ENCODE measurements around the gene CLPTM1L.

CLPTM1L gene

GRCh38 chr5:1323803-1324173 is 21.1 kb downstream of the CLPTM1L start:
- no peaks in the 10 kb centered on the region for H3K4me1 ChIP-seq (ENCODE audit: control insufficient read depth, insufficient read depth, low read length)
- H3K27ac ChIP-seq (ENCODE audit: extremely low read depth, low read depth, low read length) = no peak overlapping the region
- peaks cover 0 to 76% of the 10 kb centered on the region in 2 experiments; a peak in 2 of 3 replicates for H3K36me3 ChIP-seq (ENCODE audit: control insufficient read depth in 2 of 2, insufficient read depth in 1 of 2, low read length in 2 of 2)
- ChIA-PET POLR2A (no interaction called here), CTCF (no interaction called here)
- no peak for TF ChIP-seq KLF9 (tag by site-specific recombination; IDR thresholded peaks at IDR 0.05; ENCODE audit: low read depth)
- no peak for TF ChIP-seq ZNF548 (tag by site-specific recombination; IDR thresholded peaks at IDR 0.05)
- TF ChIP-seq, protein P1, sequence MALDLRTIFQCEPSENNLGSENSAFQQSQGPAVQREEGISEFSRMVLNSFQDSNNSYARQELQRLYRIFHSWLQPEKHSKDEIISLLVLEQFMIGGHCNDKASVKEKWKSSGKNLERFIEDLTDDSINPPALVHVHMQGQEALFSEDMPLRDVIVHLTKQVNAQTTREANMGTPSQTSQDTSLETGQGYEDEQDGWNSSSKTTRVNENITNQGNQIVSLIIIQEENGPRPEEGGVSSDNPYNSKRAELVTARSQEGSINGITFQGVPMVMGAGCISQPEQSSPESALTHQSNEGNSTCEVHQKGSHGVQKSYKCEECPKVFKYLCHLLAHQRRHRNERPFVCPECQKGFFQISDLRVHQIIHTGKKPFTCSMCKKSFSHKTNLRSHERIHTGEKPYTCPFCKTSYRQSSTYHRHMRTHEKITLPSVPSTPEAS (tag by site-specific recombination; IDR thresholded peaks at IDR 0.05) = no peak
- TF ChIP-seq ZNF660 (tag by site-specific recombination; IDR thresholded peaks at IDR 0.05) = no peak
- TF ChIP-seq, protein P2, sequence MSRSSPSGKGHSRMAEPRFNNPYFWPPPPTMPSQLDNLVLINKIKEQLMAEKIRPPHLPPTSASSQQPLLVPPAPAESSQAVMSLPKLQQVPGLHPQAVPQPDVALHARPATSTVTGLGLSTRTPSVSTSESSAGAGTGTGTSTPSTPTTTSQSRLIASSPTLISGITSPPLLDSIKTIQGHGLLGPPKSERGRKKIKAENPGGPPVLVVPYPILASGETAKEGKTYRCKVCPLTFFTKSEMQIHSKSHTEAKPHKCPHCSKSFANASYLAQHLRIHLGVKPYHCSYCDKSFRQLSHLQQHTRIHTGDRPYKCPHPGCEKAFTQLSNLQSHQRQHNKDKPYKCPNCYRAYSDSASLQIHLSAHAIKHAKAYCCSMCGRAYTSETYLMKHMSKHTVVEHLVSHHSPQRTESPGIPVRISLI (tag by site-specific recombination; IDR thresholded peaks at IDR 0.05) = no peak
- no peak for TF ChIP-seq ZNF398 (tag by site-specific recombination; IDR thresholded peaks at IDR 0.05)
- TF ChIP-seq, protein P3, sequence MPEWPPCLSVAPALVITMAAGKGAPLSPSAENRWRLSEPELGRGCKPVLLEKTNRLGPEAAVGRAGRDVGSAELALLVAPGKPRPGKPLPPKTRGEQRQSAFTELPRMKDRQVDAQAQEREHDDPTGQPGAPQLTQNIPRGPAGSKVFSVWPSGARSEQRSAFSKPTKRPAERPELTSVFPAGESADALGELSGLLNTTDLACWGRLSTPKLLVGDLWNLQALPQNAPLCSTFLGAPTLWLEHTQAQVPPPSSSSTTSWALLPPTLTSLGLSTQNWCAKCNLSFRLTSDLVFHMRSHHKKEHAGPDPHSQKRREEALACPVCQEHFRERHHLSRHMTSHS (tag by site-specific recombination; IDR thresholded peaks at IDR 0.05) = no peak
- no peak for TF ChIP-seq ZNF501 (tag by site-specific recombination; IDR thresholded peaks at IDR 0.05)
- TF ChIP-seq ZNF169 (tag by site-specific recombination; IDR thresholded peaks at IDR 0.05) = no peak
- no peak for TF ChIP-seq SCRT1 (tag by site-specific recombination; IDR thresholded peaks at IDR 0.05; ENCODE audit: borderline replicate concordance)
- TF ChIP-seq, protein P4, sequence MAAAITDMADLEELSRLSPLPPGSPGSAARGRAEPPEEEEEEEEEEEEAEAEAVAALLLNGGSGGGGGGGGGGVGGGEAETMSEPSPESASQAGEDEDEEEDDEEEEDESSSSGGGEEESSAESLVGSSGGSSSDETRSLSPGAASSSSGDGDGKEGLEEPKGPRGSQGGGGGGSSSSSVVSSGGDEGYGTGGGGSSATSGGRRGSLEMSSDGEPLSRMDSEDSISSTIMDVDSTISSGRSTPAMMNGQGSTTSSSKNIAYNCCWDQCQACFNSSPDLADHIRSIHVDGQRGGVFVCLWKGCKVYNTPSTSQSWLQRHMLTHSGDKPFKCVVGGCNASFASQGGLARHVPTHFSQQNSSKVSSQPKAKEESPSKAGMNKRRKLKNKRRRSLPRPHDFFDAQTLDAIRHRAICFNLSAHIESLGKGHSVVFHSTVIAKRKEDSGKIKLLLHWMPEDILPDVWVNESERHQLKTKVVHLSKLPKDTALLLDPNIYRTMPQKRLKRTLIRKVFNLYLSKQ (tag by site-specific recombination; IDR thresholded peaks at IDR 0.05; ENCODE audit: borderline replicate concordance) = no peak
- TF ChIP-seq ZBTB17 (tag by site-specific recombination; IDR thresholded peaks at IDR 0.05) = no peak
- no peak for TF ChIP-seq REPIN1 (tag by site-specific recombination; IDR thresholded peaks at IDR 0.05; ENCODE audit: low read depth)
- no peak for TF ChIP-seq SP2 (tag by site-specific recombination; IDR thresholded peaks at IDR 0.05)
- no peak for TF ChIP-seq ZNF302 (tag by site-specific recombination; IDR thresholded peaks at IDR 0.05; ENCODE audit: low read depth)
- TF ChIP-seq ZNF248 (tag by site-specific recombination; IDR thresholded peaks at IDR 0.05) = no peak
- no peak for TF ChIP-seq ZNF701 (tag by site-specific recombination; IDR thresholded peaks at IDR 0.05)
- TF ChIP-seq SP7 (tag by site-specific recombination; IDR thresholded peaks at IDR 0.05) = no peak
- TF ChIP-seq ZBTB8A (tag by site-specific recombination; IDR thresholded peaks at IDR 0.05) = no peak
- TF ChIP-seq, protein P5, sequence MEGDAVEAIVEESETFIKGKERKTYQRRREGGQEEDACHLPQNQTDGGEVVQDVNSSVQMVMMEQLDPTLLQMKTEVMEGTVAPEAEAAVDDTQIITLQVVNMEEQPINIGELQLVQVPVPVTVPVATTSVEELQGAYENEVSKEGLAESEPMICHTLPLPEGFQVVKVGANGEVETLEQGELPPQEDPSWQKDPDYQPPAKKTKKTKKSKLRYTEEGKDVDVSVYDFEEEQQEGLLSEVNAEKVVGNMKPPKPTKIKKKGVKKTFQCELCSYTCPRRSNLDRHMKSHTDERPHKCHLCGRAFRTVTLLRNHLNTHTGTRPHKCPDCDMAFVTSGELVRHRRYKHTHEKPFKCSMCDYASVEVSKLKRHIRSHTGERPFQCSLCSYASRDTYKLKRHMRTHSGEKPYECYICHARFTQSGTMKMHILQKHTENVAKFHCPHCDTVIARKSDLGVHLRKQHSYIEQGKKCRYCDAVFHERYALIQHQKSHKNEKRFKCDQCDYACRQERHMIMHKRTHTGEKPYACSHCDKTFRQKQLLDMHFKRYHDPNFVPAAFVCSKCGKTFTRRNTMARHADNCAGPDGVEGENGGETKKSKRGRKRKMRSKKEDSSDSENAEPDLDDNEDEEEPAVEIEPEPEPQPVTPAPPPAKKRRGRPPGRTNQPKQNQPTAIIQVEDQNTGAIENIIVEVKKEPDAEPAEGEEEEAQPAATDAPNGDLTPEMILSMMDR (tag by site-specific recombination; IDR thresholded peaks at IDR 0.05) = no peak
- H3K4me3 ChIP-seq (ENCODE audit: low read depth, low read length) = no peak overlapping the region
- H3K9me3 ChIP-seq (ENCODE audit: control insufficient read depth, insufficient read depth, low read depth, low read length) = no peaks in the 10 kb centered on the region

All from HEK293 (cell line).